NCI-H2196 (cell line): Measurements from ENCODE around the gene BCL2A1.
"Not testable (repeated sequence)": the region's sequence is repeated elsewhere in the genome, so short reads cannot be mapped to it uniquely, and the experiment has no call there.

ENCODE experiments used
- DNase-seq: peaks from one replicate; lab custom pipeline; 2025; ENCODE audit not compliant: unreplicated experiment; lab: John Stamatoyannopoulos, UW

Gene BCL2A1

GRCh38 chr15:79989682-79990081 lies 18.7 kb upstream of the BCL2A1 start:
- no peak for DNase-seq

GRCh38 chr15:79989183-79989582 lies 18.2 kb upstream of the BCL2A1 start:
- DNase-seq, result no peak

GRCh38 chr15:79988448-79989117 lies 17.6 kb upstream of the BCL2A1 start:
- DNase-seq, result no peak

GRCh38 chr15:79987969-79988368 lies 17.0 kb upstream of the BCL2A1 start:
- DNase-seq, result no peak

- DNase-seq, result no peak
Measured at GRCh38 chr15:79987569-79987955, 16.6 kb upstream of the BCL2A1 start.

GRCh38 chr15:79981831-79982455 lies 10.9 kb upstream of the BCL2A1 start:
- DNase-seq, result no peak

GRCh38 chr15:79978655-79979514 lies 7.9 kb upstream of the BCL2A1 start:
- no peak for DNase-seq

GRCh38 chr15:79978260-79978654 lies 7.3 kb upstream of the BCL2A1 start:
- DNase-seq, result no peak

GRCh38 chr15:79977431-79978054 lies 6.5 kb upstream of the BCL2A1 start:
- no peak for DNase-seq

GRCh38 chr15:79973456-79974195 lies 2.6 kb upstream of the BCL2A1 start:
- no peak for DNase-seq

GRCh38 chr15:79972863-79973262 lies 1.9 kb upstream of the BCL2A1 start:
- DNase-seq, result no peak

- DNase-seq, result no peak
Measured at GRCh38 chr15:79970181-79970580, 815 bp downstream of the BCL2A1 start.

GRCh38 chr15:79969146-79969545 lies 1.9 kb downstream of the BCL2A1 start:
- DNase-seq, result no peak

- no peak for DNase-seq
Measured at GRCh38 chr15:79967298-79968182, 3.5 kb downstream of the BCL2A1 start.

- DNase-seq, result no peak
Measured at GRCh38 chr15:79966634-79967297, 4.2 kb downstream of the BCL2A1 start.

- no peak for DNase-seq
Measured at GRCh38 chr15:79965846-79966630, 5.0 kb downstream of the BCL2A1 start.

GRCh38 chr15:79964232-79964805 lies 6.7 kb downstream of the BCL2A1 start:
- DNase-seq, result no peak

GRCh38 chr15:79962921-79963320 lies 8.1 kb downstream of the BCL2A1 start:
- DNase-seq, result not testable (repeated sequence)
